Heart left ventricle (tissue), 13 donors: ENCODE data around the gene TRAFD1.

Experiments
- CTCF ChIP-seq, 12 donors: fragments of 200-600 bp; sonication (generic) in 4 of 12; IDR thresholded peaks; one replicate each; pipeline versions ENCODE4 v1.5.0 to v1.8.0; 2018 to 2022; ENCODE audit warnings: antibody characterized with exemption in 12 of 12, mild to moderate bottlenecking in 5 of 12
- POLR2A ChIP-seq, 2 donors: fragments of 450-650 bp; IDR thresholded peaks; one replicate each; pipeline ENCODE4 v1.6.1; 2017; ENCODE audit warnings: antibody characterized with exemption in 2 of 2, mild to moderate bottlenecking in 2 of 2, moderate library complexity in 2 of 2
- donor health status: ischemic (EF 13 %, LVEDD 7.1; RV severe dilation, severe dysfunction).
- donor health status: DM: no; HTN: yes; CAD: no.
- donor health status: DM: no; HTN: no; CAD: no.
- donor health status: ischemic (EF 25% LVEDD 6.9; RV normal size, moderate dysfunction).
- donor health status: ischemic (EF 25% LVEDD 5.7; RV mildly dilated, moderate dysfunction).
- donor health status: ischemic (EF 35%, LVEDD 5.7; RV mildly dilated, moderate dysfunction).
- donor health status: nonischemic (EF 11% LVEDD 7.7; RV severe dilation, severe dysfunction).
- donor health status: DM: yes; HTN: yes; CAD: no.
- donor health status: PGD.
- donor health status: ischemic (EF 29% LVEDD 5.4; RV normal size, mild dysfunction).
- donor health status: nonischemic (EF 23%, LVEDD 6.1; RV moderate dilation, normal function).

GRCh38 chr12:112183141-112184021 lies 58.0 kb downstream of the TRAFD1 start:
- no peak for TF ChIP-seq CTCF (IDR thresholded peaks at IDR 0.05)
- no peak for TF ChIP-seq POLR2A (IDR thresholded peaks at IDR 0.05)
